Nephron (organoid): Measurements from ENCODE around the gene DIPK1B.

Source experiments
- H3K27ac Mint-ChIP-seq, 3 experiments: 2 replicates each; pipeline ENCODE4 v1.8.0; 2020; ENCODE audit warnings: mixed read lengths in 3 of 3, mild to moderate bottlenecking in 2 of 3, moderate library complexity in 1 of 3
- H3K27me3 Mint-ChIP-seq: 2 replicates; pipeline ENCODE4 v1.8.0; 2021; ENCODE audit warnings: low read depth, mild to moderate bottlenecking, moderate library complexity, mixed read lengths
- H3K36me3 Mint-ChIP-seq: 2 replicates; pipeline ENCODE4 v1.8.0; 2020; ENCODE audit warnings: low read depth, mixed read lengths
- H3K4me1 Mint-ChIP-seq: 2 replicates; pipeline ENCODE4 v1.8.0; 2020; ENCODE audit warnings: mixed read lengths
- H3K4me3 Mint-ChIP-seq, 3 experiments: 2 replicates each; pipeline ENCODE4 v1.8.0; 2020; ENCODE audit warnings: mild to moderate bottlenecking in 3 of 3, mixed read lengths in 3 of 3, moderate library complexity in 2 of 3
- H3K9me3 Mint-ChIP-seq: 2 replicates; pipeline ENCODE4 v1.8.0; 2020; ENCODE audit warnings: mixed read lengths
- TF ChIP-seq, protein P1 (sequence below), 3 experiments: fragments of 200-600 bp; sonication (generic); IDR thresholded peaks; one replicate each; pipeline ENCODE4 v1.5.0; 2021; ENCODE audit warnings: antibody characterized with exemption in 3 of 3; ENCODE audit not compliant: unreplicated experiment in 3 of 3

Gene DIPK1B

DNA sequence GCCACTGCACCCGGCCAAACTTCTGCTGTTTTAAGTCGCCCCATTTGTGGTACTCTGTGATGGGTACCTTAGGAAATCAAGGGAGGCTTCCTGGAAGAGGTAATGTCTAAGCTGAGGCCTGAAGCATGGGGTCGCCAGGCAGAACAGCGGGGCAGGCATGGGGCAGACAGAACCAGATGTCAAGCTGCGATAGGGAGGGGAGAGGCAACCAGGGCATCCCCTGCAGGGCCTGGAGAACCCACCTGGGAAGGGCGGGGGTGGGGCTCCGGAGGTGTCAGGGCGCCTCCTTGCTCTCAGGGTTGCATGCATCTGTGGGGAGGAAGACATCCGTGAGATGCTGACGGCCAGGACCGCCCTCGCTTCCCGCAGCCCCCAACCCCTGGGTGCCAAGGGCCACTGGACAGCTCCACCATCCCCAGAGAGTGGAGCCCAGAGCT is 49.2 kb downstream of the DIPK1B start:
- Mint-ChIP-seq H3K4me1 (peaks cover 6% of the 10 kb centered on the region), H3K27me3 (peaks cover 6% of the 10 kb centered on the region), H3K9me3 (no peaks in the 10 kb centered on the region), H3K36me3 (no peaks in the 10 kb centered on the region), H3K27ac (no peak overlapping the region), H3K4me3 (no peak overlapping the region)
- TF ChIP-seq, protein P1, sequence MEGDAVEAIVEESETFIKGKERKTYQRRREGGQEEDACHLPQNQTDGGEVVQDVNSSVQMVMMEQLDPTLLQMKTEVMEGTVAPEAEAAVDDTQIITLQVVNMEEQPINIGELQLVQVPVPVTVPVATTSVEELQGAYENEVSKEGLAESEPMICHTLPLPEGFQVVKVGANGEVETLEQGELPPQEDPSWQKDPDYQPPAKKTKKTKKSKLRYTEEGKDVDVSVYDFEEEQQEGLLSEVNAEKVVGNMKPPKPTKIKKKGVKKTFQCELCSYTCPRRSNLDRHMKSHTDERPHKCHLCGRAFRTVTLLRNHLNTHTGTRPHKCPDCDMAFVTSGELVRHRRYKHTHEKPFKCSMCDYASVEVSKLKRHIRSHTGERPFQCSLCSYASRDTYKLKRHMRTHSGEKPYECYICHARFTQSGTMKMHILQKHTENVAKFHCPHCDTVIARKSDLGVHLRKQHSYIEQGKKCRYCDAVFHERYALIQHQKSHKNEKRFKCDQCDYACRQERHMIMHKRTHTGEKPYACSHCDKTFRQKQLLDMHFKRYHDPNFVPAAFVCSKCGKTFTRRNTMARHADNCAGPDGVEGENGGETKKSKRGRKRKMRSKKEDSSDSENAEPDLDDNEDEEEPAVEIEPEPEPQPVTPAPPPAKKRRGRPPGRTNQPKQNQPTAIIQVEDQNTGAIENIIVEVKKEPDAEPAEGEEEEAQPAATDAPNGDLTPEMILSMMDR (IDR thresholded peaks at IDR 0.05; ENCODE audit: unreplicated experiment in 3 of 3): no peak

DNA sequence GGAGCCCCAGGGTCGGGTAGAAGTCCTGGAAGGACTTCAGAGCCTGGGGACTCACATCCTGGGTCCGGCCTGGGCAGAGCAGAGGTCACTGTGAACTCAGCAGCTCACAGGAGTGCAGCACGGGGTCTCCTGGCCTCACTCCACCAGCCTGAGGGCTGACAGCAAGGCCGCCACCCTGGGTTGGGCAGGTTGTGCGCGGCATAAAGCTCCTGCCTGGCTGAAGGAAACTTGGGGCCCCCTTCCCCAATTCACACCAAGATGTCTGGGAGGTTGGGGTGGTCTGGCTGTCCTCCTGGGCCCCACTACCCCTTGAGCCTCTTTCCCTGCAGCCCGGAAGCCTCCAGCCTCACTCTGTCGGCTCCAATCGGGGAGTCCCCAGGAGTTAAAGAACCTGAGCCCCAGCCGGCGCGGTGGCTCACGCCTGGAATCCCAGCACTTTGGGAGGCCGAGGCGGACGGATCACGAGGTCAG is 49.9 kb downstream of the DIPK1B start:
- Mint-ChIP-seq H3K4me3 (no peak overlapping the region), H3K27ac (no peak overlapping the region), H3K4me1 (peaks cover 11% of the 10 kb centered on the region), H3K9me3 (no peaks in the 10 kb centered on the region), H3K36me3 (no peaks in the 10 kb centered on the region), H3K27me3 (peaks cover 9% of the 10 kb centered on the region)
- TF ChIP-seq, protein P1 (IDR thresholded peaks at IDR 0.05; ENCODE audit: unreplicated experiment in 3 of 3): no peak

DNA sequence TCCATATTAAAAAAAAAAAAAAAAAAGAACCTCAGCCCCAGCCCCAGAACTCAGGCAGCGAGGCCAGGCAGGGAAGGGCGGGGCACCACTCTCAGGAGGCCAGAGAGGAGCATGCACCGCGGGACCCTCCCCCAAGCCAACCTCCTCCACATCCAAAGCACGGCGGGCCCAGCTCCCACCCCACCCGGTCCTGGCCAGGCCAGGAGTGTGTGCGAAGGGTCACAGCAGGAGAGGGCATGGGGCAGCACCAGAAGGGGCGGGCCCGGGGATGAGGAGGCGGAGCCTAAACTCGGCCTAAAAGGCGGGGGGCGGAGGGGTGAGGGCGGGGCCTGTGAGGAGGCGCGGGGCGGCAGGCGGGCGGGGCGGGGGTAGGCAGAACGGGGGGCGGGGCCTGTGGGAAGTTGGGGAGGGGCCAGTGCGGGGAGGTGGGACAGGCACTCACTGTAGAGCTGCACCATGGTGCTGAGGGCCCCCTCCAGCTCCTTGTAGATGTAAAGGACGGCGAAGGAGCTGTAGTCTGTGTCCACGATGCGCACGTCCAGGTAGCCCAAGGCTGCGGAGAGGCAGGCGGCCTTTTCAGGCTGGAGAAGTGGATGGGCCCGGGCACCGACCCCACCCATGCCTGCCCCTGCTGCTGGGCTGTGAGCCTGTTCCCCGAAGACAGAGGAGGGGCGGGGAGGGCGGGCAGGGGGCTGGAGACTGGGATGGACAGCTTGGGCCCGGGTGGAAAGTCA is 50.7 kb downstream of the DIPK1B start:
- H3K27ac Mint-ChIP-seq: no peak overlapping the region
- H3K36me3 Mint-ChIP-seq: no peaks in the 10 kb centered on the region
- no peaks in the 10 kb centered on the region for H3K9me3 Mint-ChIP-seq
- TF ChIP-seq, protein P1 (IDR thresholded peaks at IDR 0.05; ENCODE audit: unreplicated experiment in 3 of 3): no peak
- H3K27me3 Mint-ChIP-seq: peaks cover 15% of the 10 kb centered on the region
- peaks cover 11% of the 10 kb centered on the region for H3K4me1 Mint-ChIP-seq
- no peak overlapping the region for H3K4me3 Mint-ChIP-seq

DNA sequence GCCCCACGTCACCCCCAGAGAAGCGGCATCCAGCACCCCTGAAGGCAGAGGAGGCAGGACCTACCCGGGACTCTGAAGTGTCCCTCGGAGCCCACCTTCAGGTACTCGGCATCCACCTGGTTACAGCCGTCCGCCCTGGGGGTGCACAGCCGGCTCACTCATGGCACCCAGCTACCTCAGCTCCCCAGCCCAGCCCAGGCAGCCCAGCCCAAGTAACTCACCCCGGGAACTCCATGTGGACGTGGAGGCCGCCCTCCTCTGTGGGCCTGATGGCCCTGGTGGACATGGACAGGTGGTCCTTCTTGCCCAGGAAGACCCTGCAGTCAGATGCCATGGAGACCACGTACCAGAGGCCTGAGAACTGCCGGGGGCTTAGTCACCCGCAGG is 51.3 kb downstream of the DIPK1B start:
- peaks cover 15% of the 10 kb centered on the region for H3K27me3 Mint-ChIP-seq
- TF ChIP-seq, protein P1 (IDR thresholded peaks at IDR 0.05; ENCODE audit: unreplicated experiment in 3 of 3): no peak
- H3K36me3 Mint-ChIP-seq: no peaks in the 10 kb centered on the region
- H3K4me1 Mint-ChIP-seq: peaks cover 11% of the 10 kb centered on the region
- no peak overlapping the region for H3K4me3 Mint-ChIP-seq
- H3K27ac Mint-ChIP-seq: no peak overlapping the region
- no peaks in the 10 kb centered on the region for H3K9me3 Mint-ChIP-seq

DNA sequence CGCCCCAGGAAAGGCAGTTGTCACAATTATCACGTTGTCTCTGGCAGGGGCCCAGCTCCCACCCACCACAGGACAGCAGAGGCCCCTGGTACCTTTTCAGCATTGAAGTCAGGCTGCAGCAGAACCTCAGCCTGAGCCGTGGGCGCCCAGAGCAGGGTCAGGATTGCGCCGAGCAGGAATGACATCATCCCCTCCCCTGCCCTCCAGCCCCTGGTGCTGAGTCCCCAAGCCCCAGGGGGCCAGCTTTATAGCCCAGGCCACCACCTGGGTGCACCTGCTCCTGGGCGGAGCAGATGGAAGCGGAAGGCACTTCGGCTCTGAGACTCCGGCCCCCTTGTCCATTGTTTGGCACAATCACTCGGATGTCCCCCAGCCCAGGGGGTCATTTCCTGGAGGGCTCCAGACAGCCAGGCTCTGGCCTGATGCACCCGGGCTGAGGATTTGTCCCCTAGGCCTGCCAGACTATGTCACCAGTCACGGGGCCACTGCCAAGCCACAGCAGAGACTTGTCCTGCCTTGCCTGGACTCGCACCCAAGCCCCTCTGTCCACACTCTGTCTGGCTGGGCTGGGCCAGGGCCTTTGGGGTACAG is 52.0 kb downstream of the DIPK1B start, which contains the start of gene LCN15:
Gene LCN15, minus strand, starts transcription at position 218 of the 591 bp plus-strand sequence. Its CDS starts 30 bp downstream, at position 188.
- Mint-ChIP-seq H3K4me1 (peaks cover 11% of the 10 kb centered on the region), H3K4me3 (no peak within 1 kb of the TSS)
- TF ChIP-seq, protein P1 (IDR thresholded peaks at IDR 0.05; ENCODE audit: unreplicated experiment in 3 of 3): no peak

More for the DNA sequence above, 52.0 kb downstream of the DIPK1B start, which contains the start of gene LCN15:
- H3K9me3 Mint-ChIP-seq: no peaks in the 10 kb centered on the region
- H3K27me3 Mint-ChIP-seq: peaks cover 15% of the 10 kb centered on the region
- H3K36me3 Mint-ChIP-seq: no peaks in the 10 kb centered on the region
- no peak within 1 kb of the TSS for H3K27ac Mint-ChIP-seq
